Stimulated activated CD8-positive, alpha-beta memory T cell treated with anti-CD3 and anti-CD28 coated beads, Interleukin-15, amount 100 ng/mL, for 24 hours (primary cell): ENCODE measurements around the gene MEGF8.

Experiments
- DNase-seq: peaks from one replicate; pipeline ENCODE4 v3.0.0-alpha.2; 2020; ENCODE audit warnings: low read depth

MEGF8 gene

DNA sequence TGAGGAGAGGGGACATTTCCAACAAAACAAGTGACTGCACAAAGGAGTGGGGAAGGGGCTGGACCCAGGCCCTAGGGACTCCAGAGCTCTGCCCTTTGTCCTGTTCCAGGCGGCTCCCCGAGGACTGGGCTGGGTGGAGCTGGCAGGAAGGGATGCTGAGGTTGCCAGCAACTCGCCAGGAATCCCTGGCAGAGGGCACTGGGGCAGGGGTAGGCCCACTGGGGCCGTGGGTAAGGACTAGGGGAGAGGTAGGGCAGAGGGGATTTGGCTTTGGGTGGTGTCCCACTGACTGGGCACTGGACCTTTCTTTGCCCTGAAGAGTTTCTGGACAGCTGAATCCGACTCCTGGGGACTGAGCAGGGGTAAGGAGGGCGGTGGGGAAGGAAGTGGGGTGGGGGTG is 93.9 kb downstream of the MEGF8 start:
- no peak for DNase-seq

DNA sequence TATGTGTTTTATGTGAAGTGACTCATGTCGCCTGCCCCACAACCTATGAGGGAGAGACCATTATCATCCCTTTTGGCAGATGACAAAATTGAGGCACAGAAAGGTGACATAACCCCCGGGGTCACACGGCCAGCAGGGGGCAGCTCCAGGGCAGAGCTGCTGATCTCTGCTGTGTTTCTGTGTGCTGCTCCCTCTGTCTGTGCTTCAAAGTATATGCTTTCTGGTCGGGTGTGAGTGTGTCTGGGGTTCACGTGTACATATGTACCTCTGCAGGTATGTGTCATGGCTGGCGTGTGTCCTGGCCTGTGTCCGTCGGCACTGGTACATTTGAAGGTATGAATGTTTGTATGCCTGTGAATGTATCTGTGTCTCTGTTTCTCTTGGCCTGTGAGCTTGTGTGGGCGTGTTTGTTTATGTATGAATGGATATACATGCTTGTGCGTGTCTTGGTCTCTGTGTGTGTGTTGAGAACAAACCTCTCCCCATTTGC is 94.7 kb downstream of the MEGF8 start:
- peak; percentile 44 for DNase-seq

DNA sequence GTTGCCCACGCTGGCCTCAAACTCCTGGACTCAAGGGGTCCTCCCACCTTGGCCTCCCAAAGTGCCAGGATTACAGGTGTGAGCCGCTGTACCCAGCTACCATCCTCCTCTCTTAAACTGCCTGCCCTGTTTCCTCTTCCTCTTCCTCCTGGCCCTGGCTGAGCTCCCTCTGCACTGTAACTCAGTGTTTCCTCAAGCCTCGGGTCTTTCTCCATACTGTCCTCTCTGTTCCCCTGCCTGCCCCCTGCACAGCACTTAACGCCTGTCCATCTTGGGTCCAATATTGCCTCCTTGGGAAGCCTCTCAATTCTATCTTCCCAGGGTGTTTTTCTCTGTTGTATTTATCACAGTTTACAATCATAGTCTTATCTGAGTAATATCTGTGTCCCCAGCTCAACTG is 95.7 kb downstream of the MEGF8 start:
- no peak for DNase-seq

DNA sequence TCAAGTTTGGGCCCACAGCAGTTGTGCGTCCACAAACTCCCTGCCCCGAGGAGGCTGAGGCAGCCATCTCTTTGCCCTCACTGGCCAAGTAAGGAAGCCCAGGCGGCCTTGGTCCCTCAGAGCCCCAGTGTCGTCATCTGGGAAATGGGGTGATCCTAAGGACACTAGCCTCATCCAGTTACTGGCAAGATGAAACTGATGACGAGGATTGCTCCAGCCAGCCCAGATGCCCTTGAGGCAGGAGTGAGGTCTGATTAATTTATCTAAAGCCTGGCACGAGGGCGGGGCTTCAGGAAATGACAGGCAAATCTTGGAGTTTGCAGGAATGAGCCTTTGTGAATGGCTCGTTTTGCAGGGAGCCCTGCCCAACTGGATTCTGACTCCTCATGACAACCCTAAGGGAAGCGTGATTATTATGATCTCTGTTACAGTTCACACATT is 96.2 kb downstream of the MEGF8 start:
- DNase-seq = no peak

DNA sequence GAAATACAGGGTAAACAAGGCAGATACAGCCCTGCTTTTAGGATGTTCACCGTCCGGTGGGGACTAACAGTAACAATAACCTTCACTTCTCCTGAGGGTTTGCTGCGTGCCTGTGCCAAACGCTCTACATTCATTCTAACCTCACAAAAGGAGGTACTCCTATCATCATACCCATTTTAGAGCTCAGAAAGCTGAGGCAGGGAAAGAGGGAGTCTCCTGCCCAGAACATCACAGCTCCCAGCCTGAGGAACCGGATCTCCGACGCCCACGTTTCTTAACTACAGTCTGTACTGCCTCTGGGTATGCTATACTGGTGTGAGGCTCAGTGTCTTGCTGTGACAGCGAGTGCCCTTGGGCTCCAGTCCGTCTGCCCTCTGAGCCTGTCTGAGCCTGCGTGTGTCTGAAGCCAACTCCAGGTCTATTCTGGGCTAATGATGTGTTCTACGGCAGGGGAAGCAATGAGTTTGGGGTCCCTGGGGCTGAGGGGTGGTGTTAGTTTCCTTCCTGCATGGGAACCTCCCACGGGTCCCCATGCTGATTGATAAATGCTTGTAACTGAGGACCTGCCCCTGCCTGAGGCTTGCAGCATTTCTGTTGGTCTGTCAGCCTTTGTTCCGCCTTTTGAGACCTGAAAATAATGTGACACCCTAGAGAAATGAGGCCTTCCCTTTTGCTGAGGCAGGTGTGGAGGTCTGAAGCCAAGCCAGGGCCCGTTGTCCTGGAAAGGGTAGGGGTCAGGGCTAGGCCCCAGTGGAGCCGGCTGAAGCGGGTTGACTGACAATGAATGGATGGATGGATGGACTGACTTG is 96.9 kb downstream of the MEGF8 start:
- no peak for DNase-seq

DNA sequence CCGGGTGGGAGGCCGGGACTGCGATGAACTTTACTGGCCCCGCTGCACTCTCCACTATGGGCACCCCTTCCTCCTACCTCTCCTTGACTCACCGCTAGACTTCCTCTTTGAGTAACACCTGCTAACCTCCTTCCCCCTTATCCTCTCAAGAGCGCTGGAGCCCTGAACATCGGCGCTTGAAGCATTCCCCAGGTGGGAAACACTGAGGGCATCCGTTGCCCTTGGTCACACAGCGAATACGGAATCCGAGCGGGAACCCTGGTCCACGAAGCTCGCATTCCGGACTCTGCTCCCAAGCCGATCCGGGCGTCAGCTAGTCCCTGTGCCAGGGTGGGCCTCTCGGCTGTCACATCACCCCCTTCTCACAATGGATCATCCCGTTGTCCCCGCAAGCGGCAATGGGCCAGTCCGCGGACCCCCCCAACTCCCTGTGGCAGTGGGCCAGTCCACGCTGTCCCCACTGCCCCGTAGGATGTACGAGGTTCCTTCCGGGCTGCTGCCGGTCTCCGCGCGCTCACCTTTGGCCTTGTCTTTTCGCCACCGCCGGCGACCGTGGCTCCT is 97.5 kb downstream of the MEGF8 start:
- peak; percentile 20 for DNase-seq

DNA sequence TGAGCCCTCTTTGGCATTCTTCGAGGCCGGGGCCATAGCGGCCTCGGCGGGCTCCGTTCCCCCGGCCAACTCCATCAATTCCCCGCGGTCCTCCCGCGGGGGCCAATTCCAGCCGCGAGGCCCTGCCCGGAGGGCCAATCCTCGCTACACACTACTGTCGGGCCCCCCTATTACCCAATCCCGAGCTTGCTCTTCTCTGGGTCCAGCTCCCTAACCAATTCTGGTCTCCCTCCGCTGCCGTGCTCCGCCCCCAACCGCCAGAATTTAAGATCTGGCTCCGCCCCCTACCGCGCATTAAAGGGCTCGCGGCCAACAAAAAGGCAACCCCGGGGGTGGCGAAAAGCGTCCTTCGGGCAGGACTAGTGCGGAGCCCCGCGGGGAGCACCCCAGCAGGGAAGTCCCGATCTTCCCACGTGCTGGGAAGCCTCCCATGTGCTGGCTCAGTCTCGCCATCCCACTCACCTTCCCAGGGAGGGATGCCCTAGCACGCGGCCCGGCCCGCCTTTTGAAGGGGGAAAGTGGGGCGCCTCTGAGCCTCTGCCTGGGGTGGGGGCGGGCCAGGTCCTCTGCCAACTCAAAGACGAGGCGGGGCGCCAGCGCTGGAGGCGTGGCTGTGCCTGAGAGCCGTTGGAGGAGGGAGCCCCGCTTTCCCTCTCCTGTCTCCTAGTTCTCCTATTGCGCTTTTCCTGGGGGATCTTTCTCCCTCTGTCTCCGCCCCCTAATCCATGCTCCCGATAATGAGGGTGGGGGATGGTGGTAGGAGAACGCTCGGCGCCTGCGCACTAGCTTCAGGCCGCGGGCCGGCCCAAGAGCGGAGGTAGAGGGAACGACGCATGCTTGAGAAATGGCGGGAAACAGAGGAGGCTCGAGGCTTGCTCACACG is 98.3 kb downstream of the MEGF8 start:
- peak; percentile 78 for DNase-seq

DNA sequence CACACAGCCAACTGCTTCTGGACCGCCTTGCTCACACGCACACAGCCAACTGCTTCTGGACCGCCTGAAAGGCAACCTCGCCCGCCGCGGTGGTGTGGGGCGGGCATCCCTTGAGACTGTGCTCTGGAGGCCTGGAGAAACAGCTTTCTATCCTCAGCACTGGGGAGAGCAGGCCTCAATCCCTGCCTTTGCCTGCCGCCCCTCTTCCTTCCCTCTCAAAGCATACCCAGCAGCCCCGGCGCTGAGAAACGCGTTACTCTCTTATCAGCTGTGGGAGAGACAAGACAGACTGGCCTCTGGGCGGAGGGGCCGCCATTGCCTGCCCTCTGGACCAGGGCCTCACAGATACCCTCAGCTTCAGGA is 98.9 kb downstream of the MEGF8 start:
- no peak for DNase-seq

DNA sequence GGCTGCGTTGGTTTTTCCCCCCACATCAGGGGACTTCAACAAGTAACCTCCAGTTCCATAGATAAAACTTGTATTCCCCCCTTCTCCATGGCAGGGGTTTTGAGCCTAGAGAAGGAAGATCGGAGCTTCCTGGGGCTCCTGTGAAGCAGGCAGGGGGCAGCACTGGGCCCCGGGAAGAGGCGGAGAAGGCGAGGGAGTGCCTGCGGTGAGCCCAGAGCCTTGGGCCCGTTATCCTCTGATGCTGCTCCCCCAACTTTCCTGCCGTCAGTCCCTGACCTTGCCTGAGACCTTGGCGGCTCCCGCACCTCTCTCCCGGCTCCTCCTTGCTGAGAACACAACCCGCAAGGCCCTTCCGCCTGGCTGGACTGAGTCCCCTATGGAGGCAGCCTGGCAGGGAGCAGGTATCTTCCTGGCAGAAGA is 99.3 kb downstream of the MEGF8 start:
- DNase-seq = no peak

DNA sequence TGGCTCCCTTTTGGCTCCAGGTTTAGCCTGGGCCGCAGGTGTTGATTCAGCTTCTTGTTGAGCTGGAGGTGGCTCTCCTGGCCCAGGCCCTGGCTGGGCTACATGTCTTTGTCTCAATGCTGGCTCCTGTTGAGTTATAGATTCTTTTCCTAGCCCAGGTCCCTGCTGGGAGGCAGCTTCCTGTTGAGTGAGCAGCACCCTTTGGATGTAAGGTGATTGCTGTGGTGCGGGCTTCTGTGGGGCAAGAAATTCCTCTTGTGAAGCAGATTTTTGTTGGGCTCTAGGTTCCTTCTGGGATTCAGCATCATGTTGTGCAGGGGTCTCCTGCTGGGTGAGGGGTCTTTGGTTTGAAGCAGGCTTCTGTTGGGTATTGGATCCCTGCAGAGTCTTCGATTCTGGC is 101.2 kb downstream of the MEGF8 start:
- DNase-seq = no peak

DNA sequence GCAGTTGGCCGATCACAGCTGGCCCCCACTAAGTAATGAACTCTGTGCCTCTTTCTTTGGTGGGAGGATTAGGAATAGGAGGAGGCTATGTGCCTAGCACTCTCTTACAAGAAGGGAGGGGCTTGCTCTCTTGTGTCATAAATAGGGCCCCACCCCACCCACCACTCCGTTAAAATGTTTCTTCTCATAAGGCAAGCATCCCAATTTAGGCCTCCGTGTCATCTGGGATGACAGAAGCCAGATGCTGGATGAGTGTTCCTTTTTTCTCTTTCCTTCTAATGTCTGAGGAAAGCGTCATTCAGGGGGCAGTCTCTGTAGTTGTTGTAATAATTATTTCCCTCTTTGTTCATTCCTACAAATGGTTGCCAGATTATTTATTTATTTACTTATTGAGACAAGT is 101.9 kb downstream of the MEGF8 start, which contains the start of gene LIPE:
Gene LIPE (minus strand): TSS at position 76 of the 400 bp plus-strand sequence. CDS start 239 bp downstream, outside the sequence.
- DNase-seq = no peak
